ENCODE measurements around the gene PIK3C2G.

Gene PIK3C2G

GRCh38 chr12:18264581-18265075 is 3.3 kb downstream of the PIK3C2G start:
- Histone ChIP-seq H4K20me1 (ENCODE audit: insufficient read depth) (no peaks in the 10 kb centered on the region), H3K27me3 (ENCODE audit: insufficient read depth, low read depth) (no peaks in the 10 kb centered on the region), H3K4me1 (ENCODE audit: low read depth, poor library complexity, severe bottlenecking) (no peaks in the 10 kb centered on the region), H3K9ac (no peak overlapping the region), H3K27ac (no peak overlapping the region), H3K79me2 (ENCODE audit: insufficient read depth, low read depth) (no peaks in the 10 kb centered on the region), H3K36me3 (ENCODE audit: insufficient read depth) (no peaks in the 10 kb centered on the region), H2AFZ (ENCODE audit: low read depth) (no peak overlapping the region), H3K4me2 (no peak overlapping the region), H3K4me3 (IDR thresholded peaks at IDR 0.05; ENCODE audit: insufficient read depth, low read depth, low read length) (no peak overlapping the region)
- TF ChIP-seq CTCF (conservative IDR thresholded peaks at IDR 0.05; ENCODE audit: low read depth, low read length), result no peak

- no peak for TF ChIP-seq CTCF (conservative IDR thresholded peaks at IDR 0.05; ENCODE audit: low read depth, low read length)
- no peaks in the 10 kb centered on the region for H4K20me1 ChIP-seq (ENCODE audit: insufficient read depth)
- no peak overlapping the region for H3K4me2 ChIP-seq
- H3K27ac ChIP-seq, result no peak overlapping the region
- no peaks in the 10 kb centered on the region for H3K27me3 ChIP-seq (ENCODE audit: insufficient read depth, low read depth)
- no peak overlapping the region for H3K4me3 ChIP-seq (IDR thresholded peaks at IDR 0.05; ENCODE audit: insufficient read depth, low read depth, low read length)
- H3K79me2 ChIP-seq (ENCODE audit: insufficient read depth, low read depth), result no peaks in the 10 kb centered on the region
- no peaks in the 10 kb centered on the region for H3K36me3 ChIP-seq (ENCODE audit: insufficient read depth)
- no peak overlapping the region for H2AFZ ChIP-seq (ENCODE audit: low read depth)
- no peaks in the 10 kb centered on the region for H3K4me1 ChIP-seq (ENCODE audit: low read depth, poor library complexity, severe bottlenecking)
- no peak overlapping the region for H3K9ac ChIP-seq
Measured at GRCh38 chr12:18267427-18268099, 6.2 kb downstream of the PIK3C2G start.

DNA sequence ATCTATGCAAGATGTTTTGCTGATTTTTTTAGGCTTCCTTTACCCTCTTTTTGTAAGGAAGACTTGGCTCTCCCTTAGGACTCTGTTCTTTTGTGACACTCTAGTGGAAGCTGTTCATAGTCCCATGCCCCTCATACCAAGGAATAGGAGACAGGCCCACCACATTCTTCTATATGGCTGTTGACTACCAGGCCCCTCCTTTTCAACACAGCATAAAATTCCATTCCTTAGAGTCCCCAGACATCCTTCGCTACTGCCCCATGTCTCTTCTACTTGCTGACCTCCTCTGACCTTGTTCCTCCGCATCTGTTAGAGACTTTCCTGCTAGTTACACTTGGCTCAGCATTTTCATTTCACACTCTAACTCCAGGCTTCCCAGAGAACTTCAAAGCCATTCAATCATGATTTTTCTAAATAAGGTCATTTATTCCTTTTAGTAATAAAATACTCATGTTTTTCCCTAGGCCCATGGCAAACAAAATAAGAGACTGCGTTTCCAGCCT is 9.7 kb downstream of the PIK3C2G start:
- no peak overlapping the region for H3K4me3 ChIP-seq (IDR thresholded peaks at IDR 0.05; ENCODE audit: insufficient read depth, low read depth, low read length)
- no peak for TF ChIP-seq CTCF (conservative IDR thresholded peaks at IDR 0.05; ENCODE audit: low read depth, low read length)
- no peak overlapping the region for H2AFZ ChIP-seq (ENCODE audit: low read depth)
- H3K4me1 ChIP-seq (ENCODE audit: low read depth, poor library complexity, severe bottlenecking), result no peaks in the 10 kb centered on the region
- no peak overlapping the region for H3K4me2 ChIP-seq
- H3K36me3 ChIP-seq (ENCODE audit: insufficient read depth), result no peaks in the 10 kb centered on the region
- no peaks in the 10 kb centered on the region for H4K20me1 ChIP-seq (ENCODE audit: insufficient read depth)
- no peak overlapping the region for H3K27ac ChIP-seq
- H3K9ac ChIP-seq, result no peak overlapping the region
- no peaks in the 10 kb centered on the region for H3K79me2 ChIP-seq (ENCODE audit: insufficient read depth, low read depth)
- H3K27me3 ChIP-seq (ENCODE audit: insufficient read depth, low read depth), result no peaks in the 10 kb centered on the region

GRCh38 chr12:18275981-18276380 is 14.7 kb downstream of the PIK3C2G start:
- no peaks in the 10 kb centered on the region for H3K4me1 ChIP-seq (ENCODE audit: low read depth, poor library complexity, severe bottlenecking)
- no peak overlapping the region for H2AFZ ChIP-seq (ENCODE audit: low read depth)
- H3K79me2 ChIP-seq (ENCODE audit: insufficient read depth, low read depth), result no peaks in the 10 kb centered on the region
- H3K27me3 ChIP-seq (ENCODE audit: insufficient read depth, low read depth), result no peaks in the 10 kb centered on the region
- H3K9ac ChIP-seq, result no peak overlapping the region
- H3K4me2 ChIP-seq, result no peak overlapping the region
- H4K20me1 ChIP-seq (ENCODE audit: insufficient read depth), result no peaks in the 10 kb centered on the region
- TF ChIP-seq CTCF (conservative IDR thresholded peaks at IDR 0.05; ENCODE audit: low read depth, low read length), result no peak
- H3K4me3 ChIP-seq (IDR thresholded peaks at IDR 0.05; ENCODE audit: insufficient read depth, low read depth, low read length), result no peak overlapping the region
- H3K27ac ChIP-seq, result no peak overlapping the region
- no peaks in the 10 kb centered on the region for H3K36me3 ChIP-seq (ENCODE audit: insufficient read depth)

Data from KMS-11 (cell line).